ENCODE data around the gene G6PC3. TPM values are rescaled to one million over a fixed set of nuclear protein-coding genes. Genes with fewer than 3 reads are reported as not detected.
A peak's percentile ranks its signal among the peaks of the same experiment; 100 is the strongest.

Gene G6PC3
- total and polyA plus RNA-seq, 2 of the 4 experiments (the other 2 are of a cell fraction) = 20.4 to 107 TPM

DNA sequence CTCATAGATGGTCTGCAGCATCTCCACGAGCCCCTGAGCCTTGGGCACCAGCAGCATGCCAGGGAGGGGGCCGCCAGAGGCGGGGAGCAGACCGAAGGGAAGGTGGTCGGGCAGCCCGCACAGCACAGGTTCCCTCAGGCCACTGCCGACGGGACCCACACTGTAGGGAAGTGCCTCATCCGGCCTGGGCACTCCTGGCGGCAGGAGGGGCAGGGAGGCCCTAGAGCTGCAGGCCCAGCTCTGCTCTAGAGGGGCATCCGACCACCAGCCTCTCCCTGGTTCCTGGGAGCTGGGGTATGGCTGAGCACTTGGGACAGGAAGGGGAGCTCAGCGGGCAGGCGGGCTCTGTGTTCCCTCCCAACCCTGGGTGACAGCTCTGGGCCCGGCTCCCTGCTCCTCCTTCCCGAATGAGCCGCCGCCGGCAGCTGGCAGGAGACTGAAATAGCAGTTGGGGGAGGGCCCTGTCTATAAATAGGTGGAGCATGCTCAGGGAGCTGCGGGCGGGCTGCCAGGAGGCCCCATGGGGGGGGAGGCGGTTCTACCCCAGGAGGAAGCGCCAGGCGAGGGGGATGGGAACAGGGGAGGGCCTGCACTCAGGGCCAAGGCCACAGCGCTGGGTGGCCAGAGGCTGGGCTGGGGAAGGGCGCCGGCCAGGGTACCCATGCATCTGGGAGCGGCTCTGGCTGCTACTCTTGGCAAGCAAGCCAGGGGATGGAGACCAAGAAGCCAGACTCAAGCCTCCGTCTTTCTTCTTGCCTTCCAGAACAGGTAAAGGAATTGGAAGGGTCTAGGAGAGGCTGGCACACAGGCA lies 40.5 kb downstream of the G6PC3 start (continued):
- TF ChIP-seq RCOR1 (IDR thresholded peaks at IDR 0.05; ENCODE audit: insufficient replicate concordance, low read length) (no peak), MAZ (IDR thresholded peaks at IDR 0.05; ENCODE audit: borderline replicate concordance, low read depth, low read length) (peak; percentile 82)

DNA sequence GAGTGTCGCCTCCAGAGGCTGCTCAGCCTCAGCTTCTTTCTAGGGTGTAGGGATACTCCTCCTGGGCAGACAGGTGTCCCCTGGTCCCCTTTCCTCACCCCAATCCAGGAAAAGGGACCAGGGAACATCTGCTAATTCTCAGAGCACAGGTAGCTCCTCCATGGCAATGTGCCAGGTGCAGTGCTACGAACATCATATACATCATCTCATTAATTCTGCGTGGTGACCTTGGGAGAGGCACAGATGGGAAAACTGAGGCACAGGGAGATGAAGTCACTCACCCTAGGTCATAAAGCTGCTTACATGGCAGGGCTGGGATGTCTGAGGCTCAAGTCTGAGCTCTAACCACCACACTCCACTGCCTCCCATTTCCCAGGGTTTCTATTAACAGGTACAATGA lies 41.2 kb downstream of the G6PC3 start:
- peak overlapping the region; percentile 76 for H2BK120ac ChIP-seq (ENCODE audit: low read depth, low read length)
- TF ChIP-seq FOS (IDR thresholded peaks at IDR 0.05; ENCODE audit: low read depth, low read length) (no peak), MXI1 (IDR thresholded peaks at IDR 0.05; ENCODE audit: borderline replicate concordance, low read depth, low read length) (no peak), RFX5 (IDR thresholded peaks at IDR 0.05; ENCODE audit: low read depth, low read length) (no peak), MAZ (IDR thresholded peaks at IDR 0.05; ENCODE audit: borderline replicate concordance, low read depth, low read length) (no peak), NFE2L2 (IDR thresholded peaks at IDR 0.05; ENCODE audit: low read depth, low read length) (no peak), SMC3 (IDR thresholded peaks at IDR 0.05; ENCODE audit: low read depth, low read length) (no peak), BHLHE40 (IDR thresholded peaks at IDR 0.05; ENCODE audit: low read depth, low read length) (no peak), RAD21 (IDR thresholded peaks at IDR 0.05; ENCODE audit: low read length) (no peak), MAFK (IDR thresholded peaks at IDR 0.05; ENCODE audit: low read depth, low read length) (no peak), RCOR1 (IDR thresholded peaks at IDR 0.05; ENCODE audit: insufficient replicate concordance, low read length) (no peak), CHD1 (IDR thresholded peaks at IDR 0.05; ENCODE audit: low read depth, low read length) (no peak), CEBPB (IDR thresholded peaks at IDR 0.05; ENCODE audit: low read depth, low read length) (no peak)
- TF ChIP-seq, protein P1, sequence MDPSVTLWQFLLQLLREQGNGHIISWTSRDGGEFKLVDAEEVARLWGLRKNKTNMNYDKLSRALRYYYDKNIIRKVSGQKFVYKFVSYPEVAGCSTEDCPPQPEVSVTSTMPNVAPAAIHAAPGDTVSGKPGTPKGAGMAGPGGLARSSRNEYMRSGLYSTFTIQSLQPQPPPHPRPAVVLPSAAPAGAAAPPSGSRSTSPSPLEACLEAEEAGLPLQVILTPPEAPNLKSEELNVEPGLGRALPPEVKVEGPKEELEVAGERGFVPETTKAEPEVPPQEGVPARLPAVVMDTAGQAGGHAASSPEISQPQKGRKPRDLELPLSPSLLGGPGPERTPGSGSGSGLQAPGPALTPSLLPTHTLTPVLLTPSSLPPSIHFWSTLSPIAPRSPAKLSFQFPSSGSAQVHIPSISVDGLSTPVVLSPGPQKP (IDR thresholded peaks at IDR 0.05; ENCODE audit: borderline replicate concordance, low read depth, low read length) = no peak
- TF ChIP-seq, protein P2, sequence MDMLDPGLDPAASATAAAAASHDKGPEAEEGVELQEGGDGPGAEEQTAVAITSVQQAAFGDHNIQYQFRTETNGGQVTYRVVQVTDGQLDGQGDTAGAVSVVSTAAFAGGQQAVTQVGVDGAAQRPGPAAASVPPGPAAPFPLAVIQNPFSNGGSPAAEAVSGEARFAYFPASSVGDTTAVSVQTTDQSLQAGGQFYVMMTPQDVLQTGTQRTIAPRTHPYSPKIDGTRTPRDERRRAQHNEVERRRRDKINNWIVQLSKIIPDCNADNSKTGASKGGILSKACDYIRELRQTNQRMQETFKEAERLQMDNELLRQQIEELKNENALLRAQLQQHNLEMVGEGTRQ (IDR thresholded peaks at IDR 0.05; ENCODE audit: low read depth, low read length) = no peak

More for the DNA sequence above, 41.2 kb downstream of the G6PC3 start:
- H4K8ac ChIP-seq (ENCODE audit: low read depth in 2 of 2, low read length in 2 of 2) = peak overlapping the region in 1 of 2 experiments; percentile 65; a peak in 1 of 4 replicates
- no peak overlapping the region for H3K27ac ChIP-seq (ENCODE audit: insufficient read depth, low read length)
- in situ Hi-C loops (cut with MboI; ENCODE audit: low sequenced_read_pairs) = no loop called here
- H3K18ac ChIP-seq (ENCODE audit: low read depth, low read length) = no peak overlapping the region
- H3K36me3 ChIP-seq (ENCODE audit: control insufficient read depth, insufficient read depth, low read length) = peaks cover 2% of the 10 kb centered on the region; the same call in 1 of the 2 replicates
- H2BK15ac ChIP-seq (ENCODE audit: low read depth, low read length) = peak overlapping the region; percentile 71; the same call in 1 of the 3 replicates
- dilution Hi-C loops (cut with HindIII; ENCODE audit: low sequenced_read_pairs, unreplicated experiment) = no loop called here
- peaks cover 25% of the 10 kb centered on the region for H4K20me1 ChIP-seq (ENCODE audit: insufficient read depth, low read length)
- peak overlapping the region; percentile 86 for H2AK9ac ChIP-seq (replicated peaks; ENCODE audit: low read depth, low read length, poor library complexity)
- H3K9me3 ChIP-seq (ENCODE audit: control insufficient read depth, insufficient read depth, low read length) = no peaks in the 10 kb centered on the region
- peak overlapping the region; percentile 89 for H3K4ac ChIP-seq (ENCODE audit: low read depth, low read length)
- BruUV-seq (replicated peaks) = no TSS peak
- ATAC-seq (ENCODE audit: low read depth) = no peak
- H2BK5ac ChIP-seq (ENCODE audit: low read depth, low read length, poor library complexity, severe bottlenecking) = no peak overlapping the region
- H3K4me3 ChIP-seq (ENCODE audit: insufficient read depth, low read depth, low read length) = no peak overlapping the region
- no peak overlapping the region for H3K9ac ChIP-seq (ENCODE audit: low read depth, low read length)
- no peak overlapping the region for H3K4me2 ChIP-seq (ENCODE audit: low read depth, low read length)
- H3K4me1 ChIP-seq (ENCODE audit: control insufficient read depth, insufficient read depth, low read length) = peaks cover 39% of the 10 kb centered on the region
- H2AK5ac ChIP-seq (ENCODE audit: low read depth, low read length) = peak overlapping the region; percentile 94
- peak overlapping the region; percentile 80 for H2AFZ ChIP-seq (replicated peaks; ENCODE audit: low read length, poor library complexity)
- peaks cover 11 to 86% of the 10 kb centered on the region in 2 experiments for H3K79me1 ChIP-seq (ENCODE audit: low read depth in 1 of 2, low read length in 2 of 2)
- peak overlapping the region; percentile 48 for H2BK20ac ChIP-seq (ENCODE audit: low read depth, low read length)
- H4K5ac ChIP-seq (ENCODE audit: low read depth, low read length) = no peak overlapping the region
- H3K27me3 ChIP-seq (ENCODE audit: control insufficient read depth, insufficient read depth, low read length) = no peaks in the 10 kb centered on the region
- WGBS, 2 experiments (ENCODE audit: extremely low coverage in 2 of 2, insufficient read length in 1 of 2) = no CpG with 5 or more reads among the region's 3 CpGs
- CTCF ChIA-PET = no interaction called here
- H3K14ac ChIP-seq (replicated peaks; ENCODE audit: low read depth, low read length) = peak overlapping the region; percentile 90
- no peak overlapping the region for H3K56ac ChIP-seq (ENCODE audit: extremely low read depth, insufficient read depth, low read length)
- H3K9me1 ChIP-seq (ENCODE audit: insufficient read depth, low read length) = peaks cover 25% of the 10 kb centered on the region
- intact Hi-C loops (cut with micrococcal nuclease) = no loop called here
- peak overlapping the region; percentile 62; the same call in 1 of the 2 replicates for H4K91ac ChIP-seq (ENCODE audit: insufficient read depth, low read depth, low read length)
- POLR2A ChIA-PET (ENCODE audit: unreplicated experiment) = no interaction called here
- DNase-seq = no peak
- peak overlapping the region; percentile 58; the same call in 1 of the 2 replicates for H3K23ac ChIP-seq (ENCODE audit: low read depth, low read length)

Measured in IMR-90 (cell line).